ENCODE results near the gene KLHL26. TPM values are rescaled to one million over a fixed set of nuclear protein-coding genes. Genes with fewer than 3 reads are reported as not detected.

The KLHL26 gene
- total RNA-seq, 1 donor from 2014 or later: 8.3 TPM

GRCh38 chr19:18636183-18636968 lies 452 bp upstream of the KLHL26 start:
- Histone ChIP-seq H3K9me3 (no peaks in the 10 kb centered on the region), H3K4me3 (peak overlapping the region; percentile 67 to 86), H3K27me3 (no peaks in the 10 kb centered on the region), H3K27ac (peak overlapping the region; percentile 96), H3K36me3 (no peaks in the 10 kb centered on the region), H3K4me1 (peaks cover 32% of the 10 kb centered on the region)
- no peak for DNase-seq (ENCODE audit: extremely low spot score in 2 of 2)
- TF ChIP-seq POLR2AphosphoS5 (IDR thresholded peaks at IDR 0.05; ENCODE audit: insufficient read depth in 1 of 2, low read depth in 1 of 2) (peak; percentile 17 to 45), CTCF (IDR thresholded peaks at IDR 0.05) (no peak)
- intact Hi-C loops (cut with DNase I): no loop called here

GRCh38 chr19:18637673-18638630 lies 1.1 kb downstream of the KLHL26 start:
- H3K4me1 ChIP-seq: peaks cover 32% of the 10 kb centered on the region
- no peak for TF ChIP-seq POLR2A (IDR thresholded peaks at IDR 0.05)
- no peak for TF ChIP-seq POLR2AphosphoS5 (IDR thresholded peaks at IDR 0.05; ENCODE audit: insufficient read depth in 1 of 2, low read depth in 1 of 2)
- TF ChIP-seq CTCF (IDR thresholded peaks at IDR 0.05): no peak
- DNase-seq (ENCODE audit: extremely low spot score in 2 of 2): no peak
- intact Hi-C loops (cut with DNase I): no loop called here
- no peaks in the 10 kb centered on the region for H3K27me3 ChIP-seq
- H3K27ac ChIP-seq: peak overlapping the region; percentile 96
- no peaks in the 10 kb centered on the region for H3K36me3 ChIP-seq
- H3K9me3 ChIP-seq: no peaks in the 10 kb centered on the region
- peak overlapping the region; percentile 67 to 86 for H3K4me3 ChIP-seq

- Histone ChIP-seq H3K27ac (no peak overlapping the region), H3K4me1 (peaks cover 39% of the 10 kb centered on the region), H3K36me3 (no peaks in the 10 kb centered on the region), H3K4me3 (no peak overlapping the region), H3K9me3 (no peaks in the 10 kb centered on the region), H3K27me3 (no peaks in the 10 kb centered on the region)
- intact Hi-C loops (cut with DNase I): no loop called here
- TF ChIP-seq POLR2A (IDR thresholded peaks at IDR 0.05): no peak
- no peak for TF ChIP-seq CTCF (IDR thresholded peaks at IDR 0.05)
- no peak for TF ChIP-seq POLR2AphosphoS5 (IDR thresholded peaks at IDR 0.05; ENCODE audit: insufficient read depth in 1 of 2, low read depth in 1 of 2)
- no peak for DNase-seq (ENCODE audit: extremely low spot score in 2 of 2)
Observed at GRCh38 chr19:18639706-18640243, 2.9 kb downstream of the KLHL26 start.

GRCh38 chr19:18644196-18645034 lies 7.6 kb downstream of the KLHL26 start:
- Histone ChIP-seq H3K27ac (no peak overlapping the region), H3K4me3 (no peak overlapping the region), H3K9me3 (no peaks in the 10 kb centered on the region), H3K36me3 (no peaks in the 10 kb centered on the region), H3K27me3 (no peaks in the 10 kb centered on the region), H3K4me1 (peaks cover 22% of the 10 kb centered on the region)
- no peak for DNase-seq (ENCODE audit: extremely low spot score in 2 of 2)
- intact Hi-C loops (cut with DNase I): no loop called here
- no peak for TF ChIP-seq POLR2A (IDR thresholded peaks at IDR 0.05)
- TF ChIP-seq POLR2AphosphoS5 (IDR thresholded peaks at IDR 0.05; ENCODE audit: insufficient read depth in 1 of 2, low read depth in 1 of 2): no peak
- TF ChIP-seq CTCF (IDR thresholded peaks at IDR 0.05): no peak

All from vagina (tissue), 2 donors.